Measurements from ENCODE around the gene FAM89A. TPM values are rescaled to one million over a fixed set of nuclear protein-coding genes. Genes with fewer than 3 reads are reported as not detected.

FAM89A gene
- total and polyA plus RNA-seq, 4 donors = 3.6 to 11.5 (median 8.0) TPM

GRCh38 chr1:230975636-230976035, 64.4 kb downstream of the FAM89A start:
- ATAC-seq (ENCODE audit: low FRiP score) = no peak
- Histone ChIP-seq H3K4me1 (ENCODE audit: control insufficient read depth in 1 of 2, insufficient read depth in 2 of 2, low read length in 2 of 2) (peaks cover 0 to 6% of the 10 kb centered on the region in 2 donors), H3K9me3 (ENCODE audit: control insufficient read depth, low read length) (no peaks in the 10 kb centered on the region), H3K27ac (ENCODE audit: low read depth in 1 of 2, low read length in 2 of 2) (no peak overlapping the region), H3K4me3 (ENCODE audit: low read length in 2 of 2) (no peak overlapping the region), H3K36me3 (ENCODE audit: control insufficient read depth in 1 of 2, insufficient read depth in 2 of 2, low read length in 1 of 2) (peaks cover 0 to 2% of the 10 kb centered on the region in 2 donors), H3K27me3 (ENCODE audit: control insufficient read depth in 1 of 2, insufficient read depth in 2 of 2, low read length in 1 of 2) (no peaks in the 10 kb centered on the region)
- intact Hi-C loops (cut with DNase I) = loop anchor here in 1 of 2 donors (5.0 kb wide), 2 partner anchors 58 to 178 kb away; no protein-coding TSS in a partner anchor
- DNase-seq = no peak
- WGBS, 2 donors = 72 to 79% methylated on average over 3 of the region's 3 CpGs

DNA sequence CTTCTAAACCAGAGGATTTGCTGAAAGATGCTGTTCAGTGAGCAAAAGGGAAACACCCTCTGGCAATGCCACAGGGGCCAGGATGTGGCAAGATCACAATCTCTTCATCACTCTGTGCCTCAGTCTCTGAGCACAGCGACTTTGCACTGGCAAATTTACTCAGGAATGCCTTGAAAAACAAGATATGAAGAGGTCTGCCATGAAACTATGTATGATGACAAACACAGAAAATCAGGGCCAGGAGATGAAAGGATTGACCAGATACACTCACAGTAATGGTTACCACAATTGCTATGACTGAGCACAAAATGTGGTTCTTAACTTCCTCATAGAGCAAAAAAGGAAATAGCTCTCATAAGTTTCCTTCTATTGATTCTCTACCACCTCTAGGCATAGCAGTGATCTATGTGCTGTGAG, 67.2 kb downstream of the FAM89A start:
- WGBS, 2 donors = 47 to 55% methylated on average over 1 of the region's 1 CpG
- Histone ChIP-seq H3K36me3 (ENCODE audit: control insufficient read depth in 1 of 2, insufficient read depth in 2 of 2, low read length in 1 of 2) (peaks cover 0 to 2% of the 10 kb centered on the region in 2 donors), H3K27ac (ENCODE audit: low read depth in 1 of 2, low read length in 2 of 2) (no peak overlapping the region), H3K4me3 (ENCODE audit: low read length in 2 of 2) (no peak overlapping the region), H3K9me3 (ENCODE audit: control insufficient read depth, low read length) (no peaks in the 10 kb centered on the region), H3K27me3 (ENCODE audit: control insufficient read depth in 1 of 2, insufficient read depth in 2 of 2, low read length in 1 of 2) (no peaks in the 10 kb centered on the region), H3K4me1 (ENCODE audit: control insufficient read depth in 1 of 2, insufficient read depth in 2 of 2, low read length in 2 of 2) (no peaks in the 10 kb centered on the region)
- intact Hi-C loops (cut with DNase I) = no loop called here
- ATAC-seq (ENCODE audit: low FRiP score) = no peak
- DNase-seq = no peak

DNA sequence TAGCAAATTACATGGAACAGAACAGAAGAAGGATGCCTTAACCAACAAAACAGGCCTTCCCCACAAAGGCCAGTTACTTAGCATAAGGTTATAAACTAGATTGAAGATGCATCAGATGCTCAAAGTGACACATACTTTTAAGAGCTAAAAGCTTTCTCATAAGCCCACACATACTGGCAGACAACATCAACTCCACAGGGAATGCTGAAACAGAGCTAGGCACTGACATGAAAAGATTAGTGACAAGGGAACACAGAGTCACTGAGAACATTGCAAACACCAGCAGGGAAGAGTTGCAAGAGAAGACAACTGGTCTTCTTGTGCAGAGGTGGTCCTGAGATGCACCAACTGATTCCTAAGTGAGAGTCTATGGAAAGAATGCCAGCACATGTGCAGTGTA, 68.3 kb downstream of the FAM89A start:
- no peak for ATAC-seq (ENCODE audit: low FRiP score)
- DNase-seq = no peak
- no peak overlapping the region for H3K4me3 ChIP-seq (ENCODE audit: low read length in 2 of 2)
- no peak overlapping the region for H3K27ac ChIP-seq (ENCODE audit: low read depth in 1 of 2, low read length in 2 of 2)
- H3K4me1 ChIP-seq (ENCODE audit: control insufficient read depth in 1 of 2, insufficient read depth in 2 of 2, low read length in 2 of 2) = no peaks in the 10 kb centered on the region
- H3K27me3 ChIP-seq (ENCODE audit: control insufficient read depth in 1 of 2, insufficient read depth in 2 of 2, low read length in 1 of 2) = no peaks in the 10 kb centered on the region
- H3K9me3 ChIP-seq (ENCODE audit: control insufficient read depth, low read length) = no peaks in the 10 kb centered on the region
- intact Hi-C loops (cut with DNase I) = no loop called here
- peaks cover 0 to 2% of the 10 kb centered on the region in 2 donors for H3K36me3 ChIP-seq (ENCODE audit: control insufficient read depth in 1 of 2, insufficient read depth in 2 of 2, low read length in 1 of 2)

DNA sequence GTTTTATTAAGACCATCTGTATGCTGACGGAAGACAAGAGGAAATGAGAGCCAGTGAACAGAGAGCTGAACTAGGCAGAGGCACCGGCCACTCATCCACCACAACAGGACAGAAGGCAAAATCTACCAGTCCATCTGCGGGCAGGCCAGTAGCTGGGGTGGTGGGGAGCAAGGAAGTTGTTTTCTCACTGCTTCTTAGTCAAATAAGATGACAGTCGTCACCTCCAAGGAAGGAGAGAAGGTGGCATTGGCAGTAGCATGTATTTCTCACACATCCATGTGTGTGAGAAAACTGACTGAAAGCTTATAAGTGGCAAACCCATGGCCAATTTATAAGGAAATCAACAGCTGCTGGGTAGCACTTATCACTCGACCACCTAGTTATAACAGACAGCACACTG, 69.6 kb downstream of the FAM89A start:
- WGBS, 2 donors = 87 to 91% methylated on average over 5 of the region's 5 CpGs
- H3K27me3 ChIP-seq (ENCODE audit: control insufficient read depth in 1 of 2, insufficient read depth in 2 of 2, low read length in 1 of 2) = no peaks in the 10 kb centered on the region
- no peak overlapping the region for H3K4me3 ChIP-seq (ENCODE audit: low read length in 2 of 2)
- H3K27ac ChIP-seq (ENCODE audit: low read depth in 1 of 2, low read length in 2 of 2) = no peak overlapping the region
- intact Hi-C loops (cut with DNase I) = no loop called here
- H3K36me3 ChIP-seq (ENCODE audit: control insufficient read depth in 1 of 2, insufficient read depth in 2 of 2, low read length in 1 of 2) = no peaks in the 10 kb centered on the region
- no peaks in the 10 kb centered on the region for H3K9me3 ChIP-seq (ENCODE audit: control insufficient read depth, low read length)
- no peaks in the 10 kb centered on the region for H3K4me1 ChIP-seq (ENCODE audit: control insufficient read depth in 1 of 2, insufficient read depth in 2 of 2, low read length in 2 of 2)
- ATAC-seq (ENCODE audit: low FRiP score) (no peak), DNase-seq (no peak)

Other genes with a start within 250 kb of the FAM89A start
- 100 to 1,000 TPM; 117 to 172 TPM for gene C1orf198, start 171.7 kb downstream of the FAM89A start, total RNA-seq
- 100 to 1,000 TPM in 1 of 2 donors, 10 to 100 TPM in 1; 61.2 to 110 TPM for gene C1orf198, start 171.7 kb downstream of the FAM89A start, polyA plus RNA-seq
- 10 to 100 TPM; 19.3 to 22.6 TPM for gene TTC13, start 61.4 kb downstream of the FAM89A start, total RNA-seq
- 1 to 10 TPM; 6.0 to 10.0 TPM for gene TTC13, start 61.4 kb downstream of the FAM89A start, polyA plus RNA-seq
- 10 to 100 TPM; 10.7 to 12.2 TPM for gene ARV1, start 61.2 kb downstream of the FAM89A start, total RNA-seq
- 10 to 100 TPM; 11.6 to 19.6 TPM for gene ARV1, start 61.2 kb downstream of the FAM89A start, polyA plus RNA-seq
- gene TRIM67, start 121.8 kb upstream of the FAM89A start, total RNA-seq = not detected
- under 1 TPM in 1 of 2 donors, not detected in 1; under 0.01 TPM for gene TRIM67, start 121.8 kb upstream of the FAM89A start, polyA plus RNA-seq
- 10 to 100 TPM; 33.5 to 36.6 TPM for gene GNPAT, start 201.0 kb upstream of the FAM89A start, total RNA-seq
- gene GNPAT, start 201.0 kb upstream of the FAM89A start, polyA plus RNA-seq = 10 to 100 TPM; 29.9 to 36.1 TPM

All from aorta (tissue), 5 donors.